IMR-90 (cell line): ENCODE measurements around the gene NEURL1.

Experiments
- CEBPB ChIP-seq: IDR thresholded peaks from 2 replicates; pipeline ENCODE4 v1.6.1; 2012; ENCODE audit warnings: low read depth, low read length, improper control_type of control experiment
- MAFK ChIP-seq: IDR thresholded peaks from 2 replicates; pipeline ENCODE4 v1.6.1; 2012; ENCODE audit warnings: low read depth, low read length, improper control_type of control experiment
- POLR2A ChIP-seq: IDR thresholded peaks from 2 replicates; pipeline ENCODE4 v1.6.1; 2012; ENCODE audit warnings: mild to moderate bottlenecking, low read depth, low read length
- RAD21 ChIP-seq: IDR thresholded peaks from 2 replicates; pipeline ENCODE4 v1.6.1; 2012; ENCODE audit warnings: low read length, improper control_type of control experiment
- SMC3 ChIP-seq: fragments of 150-350 bp; IDR thresholded peaks from 2 replicates; pipeline ENCODE4 v1.6.1; 2016; ENCODE audit warnings: low read depth, mild to moderate bottlenecking, antibody characterized with exemption, low read length, moderate library complexity
- TF ChIP-seq, protein P1 (sequence below): conservative IDR thresholded peaks from 2 replicates; pipeline ENCODE4 v1.5.1; 2012; ENCODE audit warnings: mild to moderate bottlenecking, low read depth, low read length, improper control_type of control experiment
- TF ChIP-seq, protein P2 (sequence below): fragments of 150-350 bp; IDR thresholded peaks from 2 replicates; pipeline ENCODE4 v1.6.1; 2017; ENCODE audit warnings: mild to moderate bottlenecking, antibody characterized with exemption, low read length, low read depth

GRCh38 chr10:103590744-103591291 lies 97.3 kb downstream of the NEURL1 start:
- TF ChIP-seq POLR2A (no peak), CEBPB (no peak), MAFK (no peak), RAD21 (no peak), SMC3 (no peak)
- TF ChIP-seq, protein P1, sequence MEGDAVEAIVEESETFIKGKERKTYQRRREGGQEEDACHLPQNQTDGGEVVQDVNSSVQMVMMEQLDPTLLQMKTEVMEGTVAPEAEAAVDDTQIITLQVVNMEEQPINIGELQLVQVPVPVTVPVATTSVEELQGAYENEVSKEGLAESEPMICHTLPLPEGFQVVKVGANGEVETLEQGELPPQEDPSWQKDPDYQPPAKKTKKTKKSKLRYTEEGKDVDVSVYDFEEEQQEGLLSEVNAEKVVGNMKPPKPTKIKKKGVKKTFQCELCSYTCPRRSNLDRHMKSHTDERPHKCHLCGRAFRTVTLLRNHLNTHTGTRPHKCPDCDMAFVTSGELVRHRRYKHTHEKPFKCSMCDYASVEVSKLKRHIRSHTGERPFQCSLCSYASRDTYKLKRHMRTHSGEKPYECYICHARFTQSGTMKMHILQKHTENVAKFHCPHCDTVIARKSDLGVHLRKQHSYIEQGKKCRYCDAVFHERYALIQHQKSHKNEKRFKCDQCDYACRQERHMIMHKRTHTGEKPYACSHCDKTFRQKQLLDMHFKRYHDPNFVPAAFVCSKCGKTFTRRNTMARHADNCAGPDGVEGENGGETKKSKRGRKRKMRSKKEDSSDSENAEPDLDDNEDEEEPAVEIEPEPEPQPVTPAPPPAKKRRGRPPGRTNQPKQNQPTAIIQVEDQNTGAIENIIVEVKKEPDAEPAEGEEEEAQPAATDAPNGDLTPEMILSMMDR, result no peak
- TF ChIP-seq, protein P2, sequence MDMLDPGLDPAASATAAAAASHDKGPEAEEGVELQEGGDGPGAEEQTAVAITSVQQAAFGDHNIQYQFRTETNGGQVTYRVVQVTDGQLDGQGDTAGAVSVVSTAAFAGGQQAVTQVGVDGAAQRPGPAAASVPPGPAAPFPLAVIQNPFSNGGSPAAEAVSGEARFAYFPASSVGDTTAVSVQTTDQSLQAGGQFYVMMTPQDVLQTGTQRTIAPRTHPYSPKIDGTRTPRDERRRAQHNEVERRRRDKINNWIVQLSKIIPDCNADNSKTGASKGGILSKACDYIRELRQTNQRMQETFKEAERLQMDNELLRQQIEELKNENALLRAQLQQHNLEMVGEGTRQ, result no peak
